Cardiac muscle cell (in vitro differentiated cells and primary cell): ENCODE results near the gene CREB3L2. TPM values are rescaled to one million over a fixed set of nuclear protein-coding genes. Genes with fewer than 3 reads are reported as not detected.

Experiments
- DNase-seq, 2 donors: peaks; one replicate each; pipeline versions ENCODE4 v3.0.0 to v3.0.0-alpha.2; 2010 to 2017; ENCODE audit warnings: low read depth in 1 of 2, low spot score in 1 of 2
- H3K27ac ChIP-seq: fragments of 200-600 bp; sonication (generic); 2 replicates; pipeline ENCODE4 v1.5.1; 2016
- H3K27me3 ChIP-seq: fragments of 200-600 bp; sonication (generic); 2 replicates; pipeline ENCODE4 v1.6.0; 2016; ENCODE audit warnings: control low read depth
- H3K36me3 ChIP-seq: fragments of 200-600 bp; sonication (generic); 2 replicates; pipeline ENCODE4 v1.5.1; 2016; ENCODE audit warnings: control low read depth
- H3K4me1 ChIP-seq: fragments of 200-600 bp; sonication (generic); 2 replicates; pipeline ENCODE4 v1.8.1; 2017; ENCODE audit warnings: low read depth, mild to moderate bottlenecking, mixed run types
- H3K4me3 ChIP-seq: fragments of 200-600 bp; sonication (generic); 2 replicates; pipeline ENCODE4 v1.5.1; 2016; ENCODE audit warnings: mild to moderate bottlenecking
- H3K9me3 ChIP-seq: fragments of 200-600 bp; sonication (generic); 2 replicates; pipeline ENCODE4 v1.5.1; 2017; ENCODE audit warnings: low read depth, mild to moderate bottlenecking, control low read depth
- polyA plus RNA-seq: library from polyadenylated mRNA; unstranded; fragments of >200 nt; fragmentation: Nextera tagmentation; extraction: Ambion mirVana; gene quantifications from 2 replicates; pipeline ENCODE4 v1.2.1, GENCODE V29; 2016
- total RNA-seq: library from RNA; depleted of rRNA; stranded (reverse); fragments of >200 nt; gene quantifications from 2 replicates; pipeline ENCODE4 v1.2.3, GENCODE V29; 2016
- TF ChIP-seq, protein P1 (sequence below): IDR thresholded peaks from 2 replicates; pipeline ENCODE4 v1.5.1; 2012; ENCODE audit warnings: low read depth, mild to moderate bottlenecking, low read length

CREB3L2 gene
- total and polyA plus RNA-seq, 2 experiments from 2014 or later: 22.1 to 24.3 TPM

- TF ChIP-seq, protein P1, sequence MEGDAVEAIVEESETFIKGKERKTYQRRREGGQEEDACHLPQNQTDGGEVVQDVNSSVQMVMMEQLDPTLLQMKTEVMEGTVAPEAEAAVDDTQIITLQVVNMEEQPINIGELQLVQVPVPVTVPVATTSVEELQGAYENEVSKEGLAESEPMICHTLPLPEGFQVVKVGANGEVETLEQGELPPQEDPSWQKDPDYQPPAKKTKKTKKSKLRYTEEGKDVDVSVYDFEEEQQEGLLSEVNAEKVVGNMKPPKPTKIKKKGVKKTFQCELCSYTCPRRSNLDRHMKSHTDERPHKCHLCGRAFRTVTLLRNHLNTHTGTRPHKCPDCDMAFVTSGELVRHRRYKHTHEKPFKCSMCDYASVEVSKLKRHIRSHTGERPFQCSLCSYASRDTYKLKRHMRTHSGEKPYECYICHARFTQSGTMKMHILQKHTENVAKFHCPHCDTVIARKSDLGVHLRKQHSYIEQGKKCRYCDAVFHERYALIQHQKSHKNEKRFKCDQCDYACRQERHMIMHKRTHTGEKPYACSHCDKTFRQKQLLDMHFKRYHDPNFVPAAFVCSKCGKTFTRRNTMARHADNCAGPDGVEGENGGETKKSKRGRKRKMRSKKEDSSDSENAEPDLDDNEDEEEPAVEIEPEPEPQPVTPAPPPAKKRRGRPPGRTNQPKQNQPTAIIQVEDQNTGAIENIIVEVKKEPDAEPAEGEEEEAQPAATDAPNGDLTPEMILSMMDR: peak; percentile 77
- DNase-seq: peak; percentile 75 to 80
Measured at GRCh38 chr7:138008588-138009349, 6.9 kb upstream of the CREB3L2 start.

DNA sequence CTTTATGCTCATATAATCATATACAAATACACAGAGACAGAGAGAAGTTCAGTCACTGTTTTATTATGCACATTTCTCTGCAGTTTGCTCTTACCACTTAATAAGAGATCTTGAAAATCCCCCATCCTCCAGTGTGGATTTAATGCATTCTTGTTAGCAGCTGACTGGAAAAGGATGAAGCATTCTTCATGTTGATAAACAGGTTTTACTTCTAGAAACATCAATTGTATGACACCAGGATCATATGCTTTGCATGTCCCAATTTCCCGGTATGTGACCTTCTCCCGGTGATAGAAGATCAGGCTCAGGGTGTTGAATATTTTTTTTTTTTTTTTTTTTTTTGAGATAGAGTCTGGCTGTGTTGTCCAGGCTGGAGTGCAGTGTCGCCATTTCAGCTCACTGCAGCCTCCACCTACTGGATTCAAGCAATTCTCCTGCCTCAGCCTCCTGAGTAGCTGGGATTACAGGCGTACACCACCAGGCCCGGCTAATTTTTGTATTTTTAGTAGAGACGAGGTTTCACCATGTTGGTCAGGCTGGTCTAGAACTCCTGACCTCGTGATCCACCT, 6.2 kb upstream of the CREB3L2 start:
- Histone ChIP-seq H3K36me3 (no peaks in the 10 kb centered on the region), H3K4me1 (no peaks in the 10 kb centered on the region), H3K4me3 (no peak overlapping the region), H3K27ac (no peak overlapping the region), H3K27me3 (no peaks in the 10 kb centered on the region), H3K9me3 (no peaks in the 10 kb centered on the region)
- TF ChIP-seq, protein P1: no peak
- DNase-seq: no peak

More at GRCh38 chr7:138008588-138009349, 6.9 kb upstream of the CREB3L2 start:
- Histone ChIP-seq H3K27me3 (no peaks in the 10 kb centered on the region), H3K4me3 (no peak overlapping the region), H3K36me3 (no peaks in the 10 kb centered on the region), H3K27ac (no peak overlapping the region), H3K4me1 (no peaks in the 10 kb centered on the region), H3K9me3 (no peaks in the 10 kb centered on the region)

DNA sequence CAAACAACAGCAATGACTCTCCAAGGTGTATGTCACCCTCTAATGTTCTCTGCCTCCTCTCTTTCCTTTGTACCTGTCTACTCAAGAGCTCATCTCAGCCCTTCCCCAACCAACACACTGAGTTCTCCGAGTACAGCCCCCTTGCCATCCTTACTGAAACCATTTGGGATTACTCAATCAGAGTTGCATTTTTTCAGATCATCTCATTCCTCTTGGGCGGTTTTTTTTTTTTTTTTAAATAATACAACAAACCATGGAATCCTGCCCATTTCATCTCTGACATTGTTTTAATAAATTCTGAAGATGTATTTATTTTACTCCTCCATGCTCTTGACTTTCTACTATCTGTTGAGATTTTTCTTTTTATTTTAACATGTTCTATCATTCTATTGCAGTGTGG, 4.2 kb upstream of the CREB3L2 start:
- Histone ChIP-seq H3K4me3 (no peak overlapping the region), H3K27ac (no peak overlapping the region), H3K9me3 (no peaks in the 10 kb centered on the region), H3K36me3 (no peaks in the 10 kb centered on the region), H3K4me1 (no peaks in the 10 kb centered on the region), H3K27me3 (no peaks in the 10 kb centered on the region)
- DNase-seq: no peak
- TF ChIP-seq, protein P1: no peak

DNA sequence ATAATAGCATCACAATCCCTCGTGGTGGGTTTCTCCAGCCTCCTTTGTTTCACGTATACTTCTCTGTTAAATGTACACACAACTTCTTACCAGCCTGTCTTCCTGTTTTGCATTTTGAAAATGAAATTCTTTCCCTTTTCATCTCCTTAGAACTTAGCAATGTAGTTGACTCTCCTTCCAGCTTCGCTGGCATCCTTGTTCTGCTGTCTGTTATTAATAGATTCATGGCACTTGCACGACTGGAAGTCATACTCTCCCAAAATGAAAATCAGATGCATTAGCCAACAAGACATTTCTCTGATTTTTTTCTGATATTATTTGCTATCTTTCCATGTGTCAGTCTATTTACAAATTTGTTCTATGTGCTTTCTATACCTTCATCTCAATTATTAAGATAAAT, 3.0 kb upstream of the CREB3L2 start:
- peaks cover 3% of the 10 kb centered on the region for H3K4me1 ChIP-seq
- TF ChIP-seq, protein P1: no peak

GRCh38 chr7:138004046-138004445, 2.2 kb upstream of the CREB3L2 start:
- TF ChIP-seq, protein P1: no peak
- H3K4me3 ChIP-seq: no peak overlapping the region
- H3K4me1 ChIP-seq: peaks cover 12% of the 10 kb centered on the region
- H3K9me3 ChIP-seq: no peaks in the 10 kb centered on the region
- H3K27me3 ChIP-seq: no peaks in the 10 kb centered on the region
- H3K27ac ChIP-seq: no peak overlapping the region
- DNase-seq: no peak
- H3K36me3 ChIP-seq: no peaks in the 10 kb centered on the region

More for the DNA sequence above, 3.0 kb upstream of the CREB3L2 start:
- DNase-seq: no peak
- Histone ChIP-seq H3K27me3 (no peaks in the 10 kb centered on the region), H3K36me3 (no peaks in the 10 kb centered on the region), H3K4me3 (no peak overlapping the region), H3K9me3 (no peaks in the 10 kb centered on the region), H3K27ac (no peak overlapping the region)
